ENCODE measurements around the gene PLVAP. TPM values are rescaled to one million over a fixed set of nuclear protein-coding genes. Genes with fewer than 3 reads are reported as not detected.

Gene PLVAP
- total RNA-seq, 1 experiment from 2014 or later = not detected

- no peaks in the 10 kb centered on the region for H3K9me3 Mint-ChIP-seq
- POLR2A ChIA-PET = interaction anchor here (0.5 to 2.2 kb wide), 8 partner anchors 9 to 99 kb away, joined by 3 to 27 read pairs (median 4); partner anchors contain the start of genes DDA1, MRPL34 and MVB12A
- DNase-seq (ENCODE audit: low spot score) = no peak
- H3K27me3 Mint-ChIP-seq (ENCODE audit: low read depth) = no peaks in the 10 kb centered on the region
- H3K27ac Mint-ChIP-seq = peak overlapping the region; percentile 29; the same call in 1 of the 2 replicates
- no peak for TF ChIP-seq EMX1 (CRISPR knock-in tag; IDR thresholded peaks at IDR 0.05)
- no peak for TF ChIP-seq PRDM15 (CRISPR knock-in tag; IDR thresholded peaks at IDR 0.05)
- no peak for TF ChIP-seq GTF2I (CRISPR knock-in tag; conservative IDR thresholded peaks at IDR 0.05)
- no peak for TF ChIP-seq ZNF121 (CRISPR knock-in tag; IDR thresholded peaks at IDR 0.05)
- no peak for TF ChIP-seq TEAD1 (CRISPR knock-in tag; IDR thresholded peaks at IDR 0.05)
- no peak for TF ChIP-seq ATF6 (CRISPR knock-in tag; IDR thresholded peaks at IDR 0.05)
- TF ChIP-seq ZBTB21 (CRISPR knock-in tag; IDR thresholded peaks at IDR 0.05; ENCODE audit: borderline replicate concordance) = no peak
- TF ChIP-seq ETV6 (CRISPR knock-in tag; IDR thresholded peaks at IDR 0.05) = no peak
- TF ChIP-seq ZNF671 (CRISPR knock-in tag; IDR thresholded peaks at IDR 0.05) = no peak
- no peak for TF ChIP-seq TP53 (CRISPR knock-in tag; IDR thresholded peaks at IDR 0.05)
- no peak for TF ChIP-seq ATF2 (CRISPR knock-in tag; IDR thresholded peaks at IDR 0.05; ENCODE audit: borderline replicate concordance, low read depth)
- TF ChIP-seq MLX (CRISPR knock-in tag; IDR thresholded peaks at IDR 0.05) = no peak
- H3K4me1 Mint-ChIP-seq = peaks cover 32% of the 10 kb centered on the region
- peak overlapping the region; percentile 74 for H3K4me3 Mint-ChIP-seq
- no peak for ATAC-seq
- 0 out of 2 replicates have a peak, but pooled peaks cover 3% of the 10 kb centered on the region for H3K36me3 Mint-ChIP-seq
- CTCF ChIA-PET = interaction anchor here (0.6 to 1.9 kb wide), 18 partner anchors 7 to 201 kb away, joined by 3 to 13 read pairs (median 6); partner anchors contain the start of gene MVB12A
Observed at GRCh38 chr19:17404621-17405249, 27.6 kb upstream of the PLVAP start.

- H3K27ac Mint-ChIP-seq = peak overlapping the region; percentile 79
- peak; percentile 33 for DNase-seq (ENCODE audit: low spot score)
- ChIA-PET POLR2A (interaction anchor here (0.5 to 1.9 kb wide), 11 partner anchors 8 to 123 kb away, joined by 3 to 27 read pairs (median 3); partner anchors contain the start of genes DDA1, MRPL34 and MVB12A), CTCF (interaction anchor here (0.6 to 1.9 kb wide), 22 partner anchors 8 to 202 kb away, joined by 3 to 23 read pairs (median 6); partner anchors contain the start of gene MVB12A)
- TF ChIP-seq NFATC4 (CRISPR knock-in tag; IDR thresholded peaks at IDR 0.05) (no peak), NFE2L1 (CRISPR knock-in tag; IDR thresholded peaks at IDR 0.05) (no peak), ELF4 (CRISPR knock-in tag; IDR thresholded peaks at IDR 0.05; ENCODE audit: low read depth) (no peak), EMX1 (CRISPR knock-in tag; IDR thresholded peaks at IDR 0.05) (no peak), AR (CRISPR knock-in tag; IDR thresholded peaks at IDR 0.05) (no peak), CBFB (CRISPR knock-in tag; IDR thresholded peaks at IDR 0.05; ENCODE audit: low read depth) (no peak)
- ATAC-seq = peak; percentile 10
- no peaks in the 10 kb centered on the region for H3K27me3 Mint-ChIP-seq (ENCODE audit: low read depth)
- H3K36me3 Mint-ChIP-seq = 0 out of 2 replicates have a peak, but pooled peaks cover 3% of the 10 kb centered on the region
- peak overlapping the region; percentile 74 for H3K4me3 Mint-ChIP-seq
- H3K4me1 Mint-ChIP-seq = peaks cover 32% of the 10 kb centered on the region
- H3K9me3 Mint-ChIP-seq = no peaks in the 10 kb centered on the region
Observed at GRCh38 chr19:17404015-17404414, 26.9 kb upstream of the PLVAP start.
